WTC11 (cell line): Measurements from ENCODE around the gene FXN.

ENCODE experiments used
- ATF2 ChIP-seq: sonication (generic); formaldehyde crosslinking; IDR thresholded peaks from 2 replicates; pipeline ENCODE4 v1.8.1; 2022; ENCODE audit warnings: low read depth, missing genetic modification reagents, borderline replicate concordance
- ATF3 ChIP-seq: sonication (generic); formaldehyde crosslinking; conservative IDR thresholded peaks from 2 replicates; pipeline ENCODE4 v1.8.1; 2022; ENCODE audit warnings: mild to moderate bottlenecking, missing genetic modification reagents
- CREM ChIP-seq: sonication (generic); formaldehyde crosslinking; IDR thresholded peaks from 2 replicates; pipeline ENCODE4 v1.8.1; 2022; ENCODE audit warnings: mild to moderate bottlenecking, missing genetic modification reagents, moderate library complexity
- CTCF ChIP-seq: fragments of 200-600 bp; IDR thresholded peaks from 2 replicates; pipeline ENCODE4 v1.8.0; 2022; ENCODE audit warnings: antibody characterized with exemption
- E2F4 ChIP-seq: sonication (generic); formaldehyde crosslinking; IDR thresholded peaks from 2 replicates; pipeline ENCODE4 v1.8.1; 2022; ENCODE audit warnings: low read depth, mild to moderate bottlenecking, moderate library complexity, missing genetic modification reagents, borderline replicate concordance
- E2F5 ChIP-seq: sonication (generic); formaldehyde crosslinking; IDR thresholded peaks from 2 replicates; pipeline ENCODE4 v1.8.1; 2022; ENCODE audit warnings: mild to moderate bottlenecking, moderate library complexity, missing genetic modification reagents
- HMGXB4 ChIP-seq: sonication (generic); formaldehyde crosslinking; IDR thresholded peaks from 2 replicates; pipeline ENCODE4 v1.8.1; 2023; ENCODE audit warnings: mild to moderate bottlenecking, moderate library complexity, missing genetic modification reagents
- NFYB ChIP-seq: sonication (generic); formaldehyde crosslinking; conservative IDR thresholded peaks from 2 replicates; pipeline ENCODE4 v1.8.0; 2022; ENCODE audit warnings: low read depth, missing genetic modification reagents
- ZNF317 ChIP-seq: sonication (generic); formaldehyde crosslinking; IDR thresholded peaks from 2 replicates; pipeline ENCODE4 v1.8.1; 2023; ENCODE audit warnings: low read depth, mild to moderate bottlenecking, moderate library complexity, missing genetic modification reagents, borderline replicate concordance

GRCh38 chr9:69089491-69089890, 53.9 kb downstream of the FXN start:
- TF ChIP-seq CREM (no peak), NFYB (no peak), ZNF317 (CRISPR knock-in tag) (no peak), CTCF (no peak), HMGXB4 (CRISPR knock-in tag) (no peak), E2F5 (CRISPR knock-in tag) (no peak), ATF3 (no peak), ATF2 (CRISPR knock-in tag) (no peak), E2F4 (no peak)
